ENCODE results near the gene OR51B4. TPM values are rescaled to one million over a fixed set of nuclear protein-coding genes. Genes with fewer than 3 reads are reported as not detected.

Gene OR51B4
- total RNA-seq, 1 experiment from 2014 or later, result 43.7 TPM

DNA sequence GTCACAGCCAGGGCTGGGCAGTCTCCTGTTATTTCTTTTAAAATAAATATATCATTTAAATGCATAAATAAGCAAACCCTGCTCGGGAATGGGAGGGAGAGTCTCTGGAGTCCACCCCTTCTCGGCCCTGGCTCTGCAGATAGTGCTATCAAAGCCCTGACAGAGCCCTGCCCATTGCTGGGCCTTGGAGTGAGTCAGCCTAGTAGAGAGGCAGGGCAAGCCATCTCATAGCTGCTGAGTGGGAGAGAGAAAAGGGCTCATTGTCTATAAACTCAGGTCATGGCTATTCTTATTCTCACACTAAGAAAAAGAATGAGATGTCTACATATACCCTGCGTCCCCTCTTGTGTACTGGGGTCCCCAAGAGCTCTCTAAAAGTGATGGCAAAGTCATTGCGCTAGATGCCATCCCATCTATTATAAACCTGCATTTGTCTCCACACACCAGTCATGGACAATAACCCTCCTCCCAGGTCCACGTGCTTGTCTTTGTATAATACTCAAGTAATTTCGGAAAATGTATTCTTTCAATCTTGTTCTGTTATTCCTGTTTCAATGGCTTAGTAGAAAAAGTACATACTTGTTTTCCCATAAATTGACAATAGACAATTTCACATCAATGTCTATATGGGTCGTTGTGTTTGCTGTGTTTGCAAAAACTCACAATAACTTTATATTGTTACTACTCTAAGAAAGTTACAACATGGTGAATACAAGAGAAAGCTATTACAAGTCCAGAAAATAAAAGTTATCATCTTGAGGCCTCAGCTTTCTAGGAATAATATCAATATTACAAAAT is 13.4 kb downstream of the OR51B4 start:
- TF ChIP-seq POLR2AphosphoS5 (IDR thresholded peaks at IDR 0.05; ENCODE audit: low read depth, low read length), result 0 out of 2 replicates have a peak, but pooled peaks have one; percentile 9
- TF ChIP-seq, protein P1, sequence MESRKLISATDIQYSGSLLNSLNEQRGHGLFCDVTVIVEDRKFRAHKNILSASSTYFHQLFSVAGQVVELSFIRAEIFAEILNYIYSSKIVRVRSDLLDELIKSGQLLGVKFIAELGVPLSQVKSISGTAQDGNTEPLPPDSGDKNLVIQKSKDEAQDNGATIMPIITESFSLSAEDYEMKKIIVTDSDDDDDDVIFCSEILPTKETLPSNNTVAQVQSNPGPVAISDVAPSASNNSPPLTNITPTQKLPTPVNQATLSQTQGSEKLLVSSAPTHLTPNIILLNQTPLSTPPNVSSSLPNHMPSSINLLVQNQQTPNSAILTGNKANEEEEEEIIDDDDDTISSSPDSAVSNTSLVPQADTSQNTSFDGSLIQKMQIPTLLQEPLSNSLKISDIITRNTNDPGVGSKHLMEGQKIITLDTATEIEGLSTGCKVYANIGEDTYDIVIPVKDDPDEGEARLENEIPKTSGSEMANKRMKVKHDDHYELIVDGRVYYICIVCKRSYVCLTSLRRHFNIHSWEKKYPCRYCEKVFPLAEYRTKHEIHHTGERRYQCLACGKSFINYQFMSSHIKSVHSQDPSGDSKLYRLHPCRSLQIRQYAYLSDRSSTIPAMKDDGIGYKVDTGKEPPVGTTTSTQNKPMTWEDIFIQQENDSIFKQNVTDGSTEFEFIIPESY (IDR thresholded peaks at IDR 0.05; ENCODE audit: extremely low read depth, insufficient replicate concordance, low read length), result no peak
- H3K79me2 ChIP-seq (ENCODE audit: insufficient read depth, low read length), result no peaks in the 10 kb centered on the region
- no peak overlapping the region for H3K27ac ChIP-seq (ENCODE audit: low read depth, low read length)
- ATAC-seq (peak; percentile 53), DNase-seq (ENCODE audit: low read depth, low spot score) (no peak)
- no peak overlapping the region for H2AFZ ChIP-seq (ENCODE audit: low read depth, low read length, poor library complexity, severe bottlenecking)
- intact Hi-C loops (cut with micrococcal nuclease), result no loop called here
- peaks cover 0 to 5% of the 10 kb centered on the region in 2 experiments; a peak in 1 of 4 replicates for H3K4me1 ChIP-seq (ENCODE audit: control insufficient read depth in 1 of 2, insufficient read depth in 2 of 2, low read length in 2 of 2)
- no peak overlapping the region for H3K4me2 ChIP-seq (ENCODE audit: low read length)
- CTCF ChIA-PET, result interaction anchor here (0.8 kb wide), 1 partner anchor 80 kb away, joined by 3 read pairs; no protein-coding TSS in a partner anchor
- H3K9me3 ChIP-seq (ENCODE audit: control insufficient read depth in 1 of 2, insufficient read depth in 1 of 2, low read depth in 1 of 2, low read length in 2 of 2), result no peaks in the 10 kb centered on the region
- no peaks in the 10 kb centered on the region for H3K27me3 ChIP-seq (ENCODE audit: insufficient read depth, low read length)
- no TSS peak for BruUV-seq (replicated peaks)
- H3K9me2 ChIP-seq (ENCODE audit: insufficient read depth), result no peaks in the 10 kb centered on the region
- RAD21 ChIA-PET (ENCODE audit: low non-redundant PET in 1 of 2, low total read pairs in 2 of 2, uncharacterized antibody in 2 of 2, unreplicated experiment in 2 of 2), result no interaction called here
- no peaks in the 10 kb centered on the region; the same call in 1 of the 2 replicates for H4K20me1 ChIP-seq (ENCODE audit: insufficient read depth)
- no peak overlapping the region for H3K4me3 ChIP-seq (replicated peaks in 1 of 2; ENCODE audit: low read depth in 1 of 2, low read length in 2 of 2)
- H3K9ac ChIP-seq (ENCODE audit: low read length), result no peak overlapping the region
- H3K36me3 ChIP-seq (ENCODE audit: control insufficient read depth in 1 of 2, insufficient read depth in 2 of 2, low read length in 2 of 2), result no peaks in the 10 kb centered on the region
- POLR2A ChIA-PET, result no interaction called here

DNA sequence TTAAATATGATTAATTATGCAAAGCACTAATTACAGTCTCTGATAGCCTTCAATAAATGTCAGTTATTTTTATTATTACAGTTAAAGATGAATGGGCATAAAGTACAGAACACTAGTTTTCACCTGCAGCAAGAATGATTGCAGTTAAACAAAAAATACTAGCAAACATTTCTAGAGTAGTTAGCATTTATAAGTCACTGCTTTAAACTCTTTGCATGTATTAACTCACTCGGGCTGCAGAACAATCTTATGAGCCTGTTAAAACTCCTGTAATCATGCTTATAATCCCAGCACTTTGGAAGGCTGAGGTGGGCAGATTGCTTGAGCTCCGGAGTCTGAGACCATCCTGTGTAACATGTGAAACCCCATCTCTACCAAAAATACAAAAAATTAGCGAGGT is 14.8 kb downstream of the OR51B4 start:
- TF ChIP-seq FOSL1 (IDR thresholded peaks at IDR 0.05; ENCODE audit: low read depth) (no peak), SRF (IDR thresholded peaks at IDR 0.05; ENCODE audit: low read depth) (no peak), TCF7L2 (IDR thresholded peaks at IDR 0.05; ENCODE audit: borderline replicate concordance, extremely low read depth, insufficient read depth, insufficient read length) (no peak), CEBPB (IDR thresholded peaks at IDR 0.05; ENCODE audit: low read depth) (no peak), ZNF274 (IDR thresholded peaks at IDR 0.05; ENCODE audit: low read depth, low read length) (no peak)
- TF ChIP-seq, protein P2, sequence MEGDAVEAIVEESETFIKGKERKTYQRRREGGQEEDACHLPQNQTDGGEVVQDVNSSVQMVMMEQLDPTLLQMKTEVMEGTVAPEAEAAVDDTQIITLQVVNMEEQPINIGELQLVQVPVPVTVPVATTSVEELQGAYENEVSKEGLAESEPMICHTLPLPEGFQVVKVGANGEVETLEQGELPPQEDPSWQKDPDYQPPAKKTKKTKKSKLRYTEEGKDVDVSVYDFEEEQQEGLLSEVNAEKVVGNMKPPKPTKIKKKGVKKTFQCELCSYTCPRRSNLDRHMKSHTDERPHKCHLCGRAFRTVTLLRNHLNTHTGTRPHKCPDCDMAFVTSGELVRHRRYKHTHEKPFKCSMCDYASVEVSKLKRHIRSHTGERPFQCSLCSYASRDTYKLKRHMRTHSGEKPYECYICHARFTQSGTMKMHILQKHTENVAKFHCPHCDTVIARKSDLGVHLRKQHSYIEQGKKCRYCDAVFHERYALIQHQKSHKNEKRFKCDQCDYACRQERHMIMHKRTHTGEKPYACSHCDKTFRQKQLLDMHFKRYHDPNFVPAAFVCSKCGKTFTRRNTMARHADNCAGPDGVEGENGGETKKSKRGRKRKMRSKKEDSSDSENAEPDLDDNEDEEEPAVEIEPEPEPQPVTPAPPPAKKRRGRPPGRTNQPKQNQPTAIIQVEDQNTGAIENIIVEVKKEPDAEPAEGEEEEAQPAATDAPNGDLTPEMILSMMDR (IDR thresholded peaks at IDR 0.05 in 2 of 3, conservative IDR thresholded peaks at IDR 0.05 in 1 of 3; ENCODE audit: borderline replicate concordance in 1 of 3, insufficient read depth in 1 of 3, low read depth in 2 of 3, low read length in 2 of 3), result no peak
- ChIA-PET RAD21 (ENCODE audit: low non-redundant PET in 1 of 2, low total read pairs in 2 of 2, uncharacterized antibody in 2 of 2, unreplicated experiment in 2 of 2) (no interaction called here), POLR2A (no interaction called here), CTCF (no interaction called here)
- no TSS peak for BruUV-seq (replicated peaks)
- DNase-seq (ENCODE audit: low read depth, low spot score) (no peak), ATAC-seq (no peak)
- Histone ChIP-seq H3K36me3 (ENCODE audit: control insufficient read depth in 1 of 2, insufficient read depth in 2 of 2, low read length in 2 of 2) (no peaks in the 10 kb centered on the region), H3K79me2 (ENCODE audit: insufficient read depth, low read length) (no peaks in the 10 kb centered on the region), H3K4me1 (ENCODE audit: control insufficient read depth in 1 of 2, insufficient read depth in 2 of 2, low read length in 2 of 2) (peaks cover under 1 to 9% of the 10 kb centered on the region in 2 experiments; a peak in 2 of 4 replicates), H3K9ac (ENCODE audit: low read length) (no peak overlapping the region), H2AFZ (ENCODE audit: low read depth, low read length, poor library complexity, severe bottlenecking) (no peak overlapping the region), H3K27me3 (ENCODE audit: insufficient read depth, low read length) (no peaks in the 10 kb centered on the region), H4K20me1 (ENCODE audit: insufficient read depth) (no peaks in the 10 kb centered on the region), H3K9me3 (ENCODE audit: control insufficient read depth in 1 of 2, insufficient read depth in 1 of 2, low read depth in 1 of 2, low read length in 2 of 2) (no peaks in the 10 kb centered on the region), H3K9me2 (ENCODE audit: insufficient read depth) (no peaks in the 10 kb centered on the region), H3K4me3 (replicated peaks in 1 of 2; ENCODE audit: low read depth in 1 of 2, low read length in 2 of 2) (no peak overlapping the region), H3K27ac (ENCODE audit: low read depth, low read length) (no peak overlapping the region), H3K4me2 (ENCODE audit: low read length) (no peak overlapping the region)
- intact Hi-C loops (cut with micrococcal nuclease), result no loop called here
